ENCODE measurements around the gene CAMK4.

Gene CAMK4

DNA sequence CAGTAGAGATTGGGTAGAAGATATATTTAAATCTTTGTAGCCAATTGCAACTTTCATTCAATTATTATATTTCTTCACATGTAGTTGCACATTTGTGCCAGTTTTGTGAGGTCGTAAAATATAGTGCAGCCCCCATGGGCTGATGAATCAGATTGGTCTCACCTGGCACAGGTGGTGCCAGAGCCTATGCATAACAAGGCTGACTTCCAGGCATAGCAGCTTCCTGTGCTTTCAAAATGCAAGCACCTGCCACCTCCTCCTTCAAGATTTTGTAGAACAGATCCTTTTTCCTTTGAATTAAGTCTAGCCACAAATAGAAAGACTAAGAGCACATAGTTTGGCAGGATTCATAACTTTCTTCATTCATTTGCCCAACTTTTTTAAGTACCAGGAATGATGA is 201.0 kb downstream of the CAMK4 start:
- DNase-seq (ENCODE audit: low spot score) (no peak), ATAC-seq (ENCODE audit: low read depth) (no peak)
- TF ChIP-seq, protein P1, sequence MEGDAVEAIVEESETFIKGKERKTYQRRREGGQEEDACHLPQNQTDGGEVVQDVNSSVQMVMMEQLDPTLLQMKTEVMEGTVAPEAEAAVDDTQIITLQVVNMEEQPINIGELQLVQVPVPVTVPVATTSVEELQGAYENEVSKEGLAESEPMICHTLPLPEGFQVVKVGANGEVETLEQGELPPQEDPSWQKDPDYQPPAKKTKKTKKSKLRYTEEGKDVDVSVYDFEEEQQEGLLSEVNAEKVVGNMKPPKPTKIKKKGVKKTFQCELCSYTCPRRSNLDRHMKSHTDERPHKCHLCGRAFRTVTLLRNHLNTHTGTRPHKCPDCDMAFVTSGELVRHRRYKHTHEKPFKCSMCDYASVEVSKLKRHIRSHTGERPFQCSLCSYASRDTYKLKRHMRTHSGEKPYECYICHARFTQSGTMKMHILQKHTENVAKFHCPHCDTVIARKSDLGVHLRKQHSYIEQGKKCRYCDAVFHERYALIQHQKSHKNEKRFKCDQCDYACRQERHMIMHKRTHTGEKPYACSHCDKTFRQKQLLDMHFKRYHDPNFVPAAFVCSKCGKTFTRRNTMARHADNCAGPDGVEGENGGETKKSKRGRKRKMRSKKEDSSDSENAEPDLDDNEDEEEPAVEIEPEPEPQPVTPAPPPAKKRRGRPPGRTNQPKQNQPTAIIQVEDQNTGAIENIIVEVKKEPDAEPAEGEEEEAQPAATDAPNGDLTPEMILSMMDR (IDR thresholded peaks at IDR 0.05; ENCODE audit: poor library complexity, severe bottlenecking), result no peak
- Histone ChIP-seq H3K27me3 (ENCODE audit: insufficient read depth, poor library complexity, severe bottlenecking) (no peaks in the 10 kb centered on the region), H3K9me3 (ENCODE audit: severe bottlenecking) (no peaks in the 10 kb centered on the region), H3K4me1 (ENCODE audit: insufficient read depth, poor library complexity, severe bottlenecking) (no peaks in the 10 kb centered on the region), H3K27ac (ENCODE audit: poor library complexity, severe bottlenecking) (no peak overlapping the region), H3K4me3 (ENCODE audit: severe bottlenecking) (no peak overlapping the region), H3K36me3 (ENCODE audit: low read depth) (no peaks in the 10 kb centered on the region)

DNA sequence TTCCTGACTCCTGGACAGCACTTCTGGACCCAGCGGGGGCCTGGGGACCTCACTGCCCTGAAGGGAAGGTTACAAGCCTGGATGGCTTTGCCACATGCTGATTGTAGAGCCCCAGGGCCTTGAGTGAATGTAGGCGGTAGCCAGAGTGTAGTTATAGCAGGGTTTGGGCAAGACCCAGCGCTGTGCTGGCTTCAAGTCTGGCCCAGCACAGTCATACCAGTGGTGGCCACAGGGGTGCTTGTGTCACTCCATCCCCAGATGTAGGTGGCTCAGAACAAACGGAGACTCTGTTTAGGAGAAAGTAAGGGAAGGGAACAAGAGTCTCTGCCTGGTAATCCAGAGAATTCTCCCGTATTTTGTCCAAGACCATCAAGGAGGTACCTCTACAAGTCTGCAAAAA is 203.6 kb downstream of the CAMK4 start:
- Histone ChIP-seq H3K9me3 (ENCODE audit: severe bottlenecking) (no peaks in the 10 kb centered on the region), H3K4me3 (ENCODE audit: severe bottlenecking) (no peak overlapping the region), H3K27ac (ENCODE audit: poor library complexity, severe bottlenecking) (no peak overlapping the region), H3K4me1 (ENCODE audit: insufficient read depth, poor library complexity, severe bottlenecking) (no peaks in the 10 kb centered on the region), H3K27me3 (ENCODE audit: insufficient read depth, poor library complexity, severe bottlenecking) (no peaks in the 10 kb centered on the region), H3K36me3 (ENCODE audit: low read depth) (no peaks in the 10 kb centered on the region)
- TF ChIP-seq, protein P1 (IDR thresholded peaks at IDR 0.05; ENCODE audit: poor library complexity, severe bottlenecking), result no peak
- no peak for DNase-seq (ENCODE audit: low spot score)
- ATAC-seq (ENCODE audit: low read depth), result no peak

DNA sequence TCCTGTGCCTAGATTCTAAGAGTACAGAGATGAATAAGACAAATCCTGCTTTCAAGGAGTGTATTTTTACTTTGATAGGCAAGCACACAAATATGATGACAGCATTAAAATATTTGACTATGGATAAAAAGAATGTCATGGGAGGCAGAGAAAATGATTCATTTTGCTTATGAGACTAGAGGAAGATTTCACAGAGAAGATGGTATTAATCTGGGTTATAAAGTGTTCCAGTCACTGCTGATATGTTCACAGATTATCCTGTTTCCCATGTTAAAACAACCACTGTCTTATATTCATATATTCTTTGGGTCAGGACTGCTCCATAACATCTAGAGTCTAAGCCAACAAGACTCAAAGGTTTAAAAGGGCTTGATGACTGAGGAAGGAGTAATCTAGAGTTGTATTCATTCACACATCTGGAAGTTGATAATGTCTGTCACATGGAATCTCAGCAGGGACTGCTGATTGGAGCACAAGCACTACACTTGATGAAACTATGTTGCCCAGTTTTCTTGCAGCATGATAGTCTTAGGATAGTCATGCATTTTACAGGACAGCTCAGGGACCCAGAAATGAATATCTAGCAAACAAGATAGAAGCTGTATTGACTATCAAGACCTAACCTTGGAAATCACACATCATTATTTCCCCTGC is 208.8 kb downstream of the CAMK4 start:
- H3K36me3 ChIP-seq (ENCODE audit: low read depth), result no peaks in the 10 kb centered on the region
- H3K27ac ChIP-seq (ENCODE audit: poor library complexity, severe bottlenecking), result no peak overlapping the region
- no peak overlapping the region for H3K4me3 ChIP-seq (ENCODE audit: severe bottlenecking)
- TF ChIP-seq, protein P1 (IDR thresholded peaks at IDR 0.05; ENCODE audit: poor library complexity, severe bottlenecking), result no peak
- H3K4me1 ChIP-seq (ENCODE audit: insufficient read depth, poor library complexity, severe bottlenecking), result no peaks in the 10 kb centered on the region
- no peaks in the 10 kb centered on the region for H3K27me3 ChIP-seq (ENCODE audit: insufficient read depth, poor library complexity, severe bottlenecking)
- no peaks in the 10 kb centered on the region for H3K9me3 ChIP-seq (ENCODE audit: severe bottlenecking)
- DNase-seq (ENCODE audit: low spot score), result no peak
- ATAC-seq (ENCODE audit: low read depth), result no peak

DNA sequence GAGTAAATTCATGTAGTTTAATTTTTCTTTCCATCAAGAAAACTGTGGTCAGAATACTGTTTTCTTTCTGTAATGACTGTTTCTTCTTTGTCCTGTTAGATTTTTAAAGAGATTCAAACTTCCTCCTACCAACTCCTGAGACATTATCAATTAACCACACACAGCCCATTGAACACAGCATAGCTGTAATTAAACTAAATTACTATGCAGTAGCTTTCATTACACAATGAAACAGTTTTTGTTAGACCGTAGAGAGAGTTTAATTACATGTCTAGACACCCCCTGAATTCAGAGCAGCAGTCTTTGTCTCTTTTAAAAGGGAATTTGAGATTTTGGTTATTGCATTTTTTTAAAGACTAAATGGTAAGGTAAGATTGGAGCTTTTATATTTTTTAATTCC is 210.6 kb downstream of the CAMK4 start:
- no peaks in the 10 kb centered on the region for H3K4me1 ChIP-seq (ENCODE audit: insufficient read depth, poor library complexity, severe bottlenecking)
- TF ChIP-seq, protein P1 (IDR thresholded peaks at IDR 0.05; ENCODE audit: poor library complexity, severe bottlenecking), result no peak
- no peaks in the 10 kb centered on the region for H3K36me3 ChIP-seq (ENCODE audit: low read depth)
- H3K27me3 ChIP-seq (ENCODE audit: insufficient read depth, poor library complexity, severe bottlenecking), result no peaks in the 10 kb centered on the region
- no peaks in the 10 kb centered on the region for H3K9me3 ChIP-seq (ENCODE audit: severe bottlenecking)
- no peak for DNase-seq (ENCODE audit: low spot score)
- ATAC-seq (ENCODE audit: low read depth), result no peak
- no peak overlapping the region for H3K4me3 ChIP-seq (ENCODE audit: severe bottlenecking)
- H3K27ac ChIP-seq (ENCODE audit: poor library complexity, severe bottlenecking), result no peak overlapping the region

DNA sequence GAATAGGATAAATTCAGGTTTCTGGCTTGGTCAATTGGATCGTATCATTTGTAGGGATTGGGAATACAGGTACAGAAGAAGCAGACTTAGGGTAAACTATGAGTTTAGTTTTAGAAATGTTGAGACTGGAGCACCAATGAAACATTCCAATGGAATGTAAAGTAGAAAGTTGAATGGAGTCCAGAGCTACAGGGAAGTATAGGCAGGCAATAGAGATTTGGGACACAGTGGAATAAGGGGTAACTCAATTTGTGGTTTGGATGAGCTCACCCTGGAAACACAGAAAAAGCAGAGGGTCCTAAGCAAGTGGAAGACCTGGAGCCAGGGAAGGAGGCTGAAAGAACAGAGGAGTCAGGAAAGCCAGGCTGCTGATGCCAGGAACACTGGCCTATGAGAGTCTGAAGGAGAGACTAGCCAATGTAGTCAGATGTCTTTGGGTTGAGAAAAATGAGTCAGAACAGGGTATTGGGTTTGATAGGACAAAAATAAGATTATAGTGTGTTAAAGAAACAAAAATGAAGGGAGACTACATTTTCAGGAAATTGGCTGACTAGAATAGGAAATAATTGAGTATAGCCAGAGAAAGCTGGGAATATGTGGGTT is 215.4 kb downstream of the CAMK4 start:
- Histone ChIP-seq H3K27ac (ENCODE audit: poor library complexity, severe bottlenecking) (no peak overlapping the region), H3K36me3 (ENCODE audit: low read depth) (no peaks in the 10 kb centered on the region), H3K27me3 (ENCODE audit: insufficient read depth, poor library complexity, severe bottlenecking) (no peaks in the 10 kb centered on the region), H3K9me3 (ENCODE audit: severe bottlenecking) (no peaks in the 10 kb centered on the region), H3K4me1 (ENCODE audit: insufficient read depth, poor library complexity, severe bottlenecking) (no peaks in the 10 kb centered on the region), H3K4me3 (ENCODE audit: severe bottlenecking) (no peak overlapping the region)
- ATAC-seq (ENCODE audit: low read depth) (peak; percentile 83), DNase-seq (ENCODE audit: low spot score) (no peak)
- TF ChIP-seq, protein P1 (IDR thresholded peaks at IDR 0.05; ENCODE audit: poor library complexity, severe bottlenecking), result no peak
